Measurements from ENCODE around the gene IGF1R.

GRCh38 chr15:98952381-98952803 is 304.1 kb downstream of the IGF1R start:
- no peak for TF ChIP-seq EZH2 (IDR thresholded peaks at IDR 0.05; ENCODE audit: low read depth, low read length, severe bottlenecking)
- TF ChIP-seq, protein P1, sequence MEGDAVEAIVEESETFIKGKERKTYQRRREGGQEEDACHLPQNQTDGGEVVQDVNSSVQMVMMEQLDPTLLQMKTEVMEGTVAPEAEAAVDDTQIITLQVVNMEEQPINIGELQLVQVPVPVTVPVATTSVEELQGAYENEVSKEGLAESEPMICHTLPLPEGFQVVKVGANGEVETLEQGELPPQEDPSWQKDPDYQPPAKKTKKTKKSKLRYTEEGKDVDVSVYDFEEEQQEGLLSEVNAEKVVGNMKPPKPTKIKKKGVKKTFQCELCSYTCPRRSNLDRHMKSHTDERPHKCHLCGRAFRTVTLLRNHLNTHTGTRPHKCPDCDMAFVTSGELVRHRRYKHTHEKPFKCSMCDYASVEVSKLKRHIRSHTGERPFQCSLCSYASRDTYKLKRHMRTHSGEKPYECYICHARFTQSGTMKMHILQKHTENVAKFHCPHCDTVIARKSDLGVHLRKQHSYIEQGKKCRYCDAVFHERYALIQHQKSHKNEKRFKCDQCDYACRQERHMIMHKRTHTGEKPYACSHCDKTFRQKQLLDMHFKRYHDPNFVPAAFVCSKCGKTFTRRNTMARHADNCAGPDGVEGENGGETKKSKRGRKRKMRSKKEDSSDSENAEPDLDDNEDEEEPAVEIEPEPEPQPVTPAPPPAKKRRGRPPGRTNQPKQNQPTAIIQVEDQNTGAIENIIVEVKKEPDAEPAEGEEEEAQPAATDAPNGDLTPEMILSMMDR (IDR thresholded peaks at IDR 0.05; ENCODE audit: control extremely low read depth in 1 of 3, insufficient read depth in 1 of 3, low read depth in 1 of 3, low read length in 3 of 3), result no peak
- no peak for TF ChIP-seq TAF1 (IDR thresholded peaks at IDR 0.05; ENCODE audit: low read depth, low read length)
- TF ChIP-seq, protein P2, sequence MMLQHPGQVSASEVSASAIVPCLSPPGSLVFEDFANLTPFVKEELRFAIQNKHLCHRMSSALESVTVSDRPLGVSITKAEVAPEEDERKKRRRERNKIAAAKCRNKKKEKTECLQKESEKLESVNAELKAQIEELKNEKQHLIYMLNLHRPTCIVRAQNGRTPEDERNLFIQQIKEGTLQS (IDR thresholded peaks at IDR 0.05; ENCODE audit: insufficient read depth, low read depth, low read length), result no peak
